CD4-positive, alpha-beta T cell (primary cell): ENCODE results near the gene KRTAP1-5. TPM values are rescaled to one million over a fixed set of nuclear protein-coding genes. Genes with fewer than 3 reads are reported as not detected.
"Not testable (repeated sequence)": the region's sequence is repeated elsewhere in the genome, so short reads cannot be mapped to it uniquely, and the experiment has no call there.

Experiments
- ATAC-seq: fragments of 200-7000 bp; cut with Tn5 transposase; one replicate; pipeline ENCODE4 v1.10.0; 2022; ENCODE audit warnings: mild to moderate bottlenecking; ENCODE audit not compliant: poor library complexity
- CTCF ChIA-PET: fragments of 350-600 bp; sonication (Branson Sonifier 250); formaldehyde crosslinking; loops from one replicate; lab custom pipeline; 2021; ENCODE audit warnings: antibody characterized with exemption, inconsistent platforms; lab: Charles Lee
- POLR2A ChIA-PET: fragments of 350-600 bp; sonication (Branson Sonifier 250); formaldehyde crosslinking; loops from one replicate; lab custom pipeline; 2021; ENCODE audit warnings: antibody characterized with exemption, inconsistent platforms; lab: Charles Lee
- DNase-seq, 14 experiments: peaks; one replicate each; pipeline ENCODE4 v3.0.0-alpha.2; 2013 to 2020; ENCODE audit warnings: mixed read lengths in 2 of 14
- H3K27ac ChIP-seq, 2 donors: one replicate each; pipeline versions ENCODE4 v1.5.1 to v1.7.0; 2013; ENCODE audit warnings: low read length in 2 of 2, low read depth in 1 of 2, mild to moderate bottlenecking in 1 of 2
- H3K27me3 ChIP-seq, 2 experiments: 1 replicate in 1 of 2; 2 replicates in 1 of 2; pipeline versions ENCODE4 v1.6.1 to v1.7.0; 2013; ENCODE audit warnings: low read length in 2 of 2, control low read depth in 1 of 2, mild to moderate bottlenecking in 1 of 2, moderate library complexity in 1 of 2; ENCODE audit not compliant: insufficient read depth in 2 of 2, control insufficient read depth in 1 of 2
- H3K36me3 ChIP-seq: one replicate; pipeline ENCODE4 v1.6.1; 2013; ENCODE audit warnings: low read length, control low read depth; ENCODE audit not compliant: insufficient read depth
- H3K4me1 ChIP-seq: one replicate; pipeline ENCODE4 v1.6.1; 2013; ENCODE audit warnings: low read length, control low read depth; ENCODE audit not compliant: insufficient read depth
- H3K4me3 ChIP-seq: one replicate; pipeline ENCODE4 v1.5.1; 2013; ENCODE audit warnings: mild to moderate bottlenecking, low read length, moderate library complexity
- H3K9me3 ChIP-seq, 2 experiments: 1 replicate in 1 of 2; 2 replicates in 1 of 2; pipeline versions ENCODE4 v1.6.1 to v1.7.0; 2013; ENCODE audit warnings: low read length in 2 of 2, mild to moderate bottlenecking in 2 of 2, control low read depth in 1 of 2, moderate library complexity in 1 of 2; ENCODE audit not compliant: control insufficient read depth in 1 of 2, insufficient read depth in 1 of 2
- H3K27ac Mint-ChIP-seq: one replicate; pipeline ENCODE4 v1.8.0; 2020; ENCODE audit warnings: mixed read lengths
- H3K27me3 Mint-ChIP-seq: one replicate; pipeline ENCODE4 v1.8.0; 2021; ENCODE audit warnings: mixed read lengths
- H3K36me3 Mint-ChIP-seq: one replicate; pipeline ENCODE4 v1.8.0; 2021; ENCODE audit warnings: low read depth, mixed read lengths
- H3K4me1 Mint-ChIP-seq: one replicate; pipeline ENCODE4 v1.8.0; 2021; ENCODE audit warnings: low read depth, mixed read lengths
- H3K4me3 Mint-ChIP-seq: one replicate; pipeline ENCODE4 v1.8.0; 2020; ENCODE audit warnings: mild to moderate bottlenecking, mixed read lengths
- H3K9me3 Mint-ChIP-seq: one replicate; pipeline ENCODE4 v1.8.0; 2020; ENCODE audit warnings: mixed read lengths
- intact Hi-C, 2 experiments: fragments of 100-400 bp; cut with DNase I in 1 of 2; cut with micrococcal nuclease in 1 of 2; formaldehyde crosslinking; loops; one replicate each; pipeline versions ENCODE4 v1.15.1 to v1.9.0; 2023 to 2025; cut with DNase I, micrococcal nuclease
- total RNA-seq, 174 experiments: library from RNA in 2 of 174; stranded (reverse) in 2 of 174; gene quantifications; one replicate each; pipeline ENCODE4 v1.2.3 and lab custom pipeline; 2021 to 2026
- TF ChIP-seq, protein P1 (sequence below): fragments of 200-600 bp; IDR thresholded peaks from one replicate; pipeline ENCODE4 v1.8.0; 2022; ENCODE audit warnings: antibody characterized with exemption, mild to moderate bottlenecking

KRTAP1-5 gene
- total RNA-seq, 2 experiments from 2014 or later = not detected

DNA sequence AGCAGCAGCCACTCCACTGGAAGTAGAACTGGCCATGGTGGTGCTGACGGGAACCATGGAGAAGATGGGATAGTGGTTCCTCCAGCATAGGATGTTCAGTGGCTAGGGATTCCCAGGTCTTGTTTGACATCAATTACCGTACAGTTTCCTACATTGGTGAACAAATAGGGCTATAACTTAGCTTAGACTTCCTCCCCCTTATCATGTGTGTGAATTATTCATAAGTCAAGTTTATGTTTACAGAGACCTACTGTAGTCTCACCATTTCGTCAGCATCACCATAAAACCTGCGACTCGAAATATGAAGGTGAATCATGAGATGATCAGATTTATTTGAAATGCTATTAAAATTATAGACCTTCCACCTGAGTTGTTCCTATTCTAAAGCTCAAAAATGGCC is 31.7 kb upstream of the KRTAP1-5 start:
- ChIA-PET POLR2A (no interaction called here), CTCF (no interaction called here)
- no peak overlapping the region for H3K4me3 Mint-ChIP-seq
- Histone ChIP-seq H3K36me3 (no peaks in the 10 kb centered on the region), H3K27ac (no peak overlapping the region), H3K4me1 (no peaks in the 10 kb centered on the region), H3K4me3 (no peak overlapping the region), H3K9me3 (no peaks in the 10 kb centered on the region), H3K27me3 (peaks cover 0 to 10% of the 10 kb centered on the region in 2 experiments)
- DNase-seq = no peak
- intact Hi-C loops = no loop called here
- no peaks in the 10 kb centered on the region for H3K4me1 Mint-ChIP-seq
- no peak overlapping the region for H3K27ac Mint-ChIP-seq
- no peak for ATAC-seq
- H3K36me3 Mint-ChIP-seq = no peaks in the 10 kb centered on the region
- peaks cover 72% of the 10 kb centered on the region for H3K27me3 Mint-ChIP-seq
- TF ChIP-seq, protein P1, sequence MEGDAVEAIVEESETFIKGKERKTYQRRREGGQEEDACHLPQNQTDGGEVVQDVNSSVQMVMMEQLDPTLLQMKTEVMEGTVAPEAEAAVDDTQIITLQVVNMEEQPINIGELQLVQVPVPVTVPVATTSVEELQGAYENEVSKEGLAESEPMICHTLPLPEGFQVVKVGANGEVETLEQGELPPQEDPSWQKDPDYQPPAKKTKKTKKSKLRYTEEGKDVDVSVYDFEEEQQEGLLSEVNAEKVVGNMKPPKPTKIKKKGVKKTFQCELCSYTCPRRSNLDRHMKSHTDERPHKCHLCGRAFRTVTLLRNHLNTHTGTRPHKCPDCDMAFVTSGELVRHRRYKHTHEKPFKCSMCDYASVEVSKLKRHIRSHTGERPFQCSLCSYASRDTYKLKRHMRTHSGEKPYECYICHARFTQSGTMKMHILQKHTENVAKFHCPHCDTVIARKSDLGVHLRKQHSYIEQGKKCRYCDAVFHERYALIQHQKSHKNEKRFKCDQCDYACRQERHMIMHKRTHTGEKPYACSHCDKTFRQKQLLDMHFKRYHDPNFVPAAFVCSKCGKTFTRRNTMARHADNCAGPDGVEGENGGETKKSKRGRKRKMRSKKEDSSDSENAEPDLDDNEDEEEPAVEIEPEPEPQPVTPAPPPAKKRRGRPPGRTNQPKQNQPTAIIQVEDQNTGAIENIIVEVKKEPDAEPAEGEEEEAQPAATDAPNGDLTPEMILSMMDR = no peak
- peaks cover 7% of the 10 kb centered on the region for H3K9me3 Mint-ChIP-seq

- TF ChIP-seq, protein P1 = no peak
- H3K27me3 Mint-ChIP-seq = peaks cover 62% of the 10 kb centered on the region
- ATAC-seq = no peak
- no peak overlapping the region for H3K27ac ChIP-seq
- H3K27ac Mint-ChIP-seq = no peak overlapping the region
- intact Hi-C loops = no loop called here
- CTCF ChIA-PET = no interaction called here
- POLR2A ChIA-PET = no interaction called here
- H3K4me3 ChIP-seq = no peak overlapping the region
- no peaks in the 10 kb centered on the region for H3K4me1 ChIP-seq
- H3K9me3 Mint-ChIP-seq = peaks cover 7% of the 10 kb centered on the region
- no peaks in the 10 kb centered on the region for H3K36me3 ChIP-seq
- H3K27me3 ChIP-seq = peaks cover 0 to 10% of the 10 kb centered on the region in 2 experiments
- no peaks in the 10 kb centered on the region for H3K36me3 Mint-ChIP-seq
- no peak overlapping the region for H3K4me3 Mint-ChIP-seq
- no peak for DNase-seq
- H3K4me1 Mint-ChIP-seq = no peaks in the 10 kb centered on the region
- H3K9me3 ChIP-seq = no peaks in the 10 kb centered on the region
Measured at GRCh38 chr17:41057547-41057946, 30.5 kb upstream of the KRTAP1-5 start.

DNA sequence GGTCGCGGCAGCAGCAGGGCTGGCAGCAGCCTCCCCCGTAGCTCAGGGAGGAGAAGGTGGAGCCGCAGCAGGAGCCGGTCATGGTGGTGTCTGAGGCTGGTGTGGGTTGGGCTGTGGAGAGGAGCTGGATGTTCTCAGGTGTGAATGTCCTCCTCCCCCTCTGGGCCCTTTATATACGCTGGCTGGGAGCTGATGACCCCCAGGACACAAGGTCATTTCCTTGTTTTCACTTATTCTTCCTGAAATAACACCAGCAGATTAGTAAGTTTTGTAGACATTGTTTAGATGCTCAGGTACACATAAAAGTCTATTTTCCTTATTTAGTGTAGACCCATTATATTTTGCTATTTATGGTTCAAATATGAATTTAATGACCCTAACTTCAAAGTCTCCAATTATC is 28.1 kb upstream of the KRTAP1-5 start, which contains the start of gene KRTAP2-2:
Gene KRTAP2-2 (minus strand): TSS at position 101 of the 400 bp plus-strand sequence. CDS start 19 bp downstream, at position 82.
- H3K4me1 Mint-ChIP-seq, CTCF ChIA-PET, ATAC-seq, H3K27me3 ChIP-seq, H3K4me3 ChIP-seq, DNase-seq, H3K36me3 Mint-ChIP-seq, H3K27ac ChIP-seq, H3K9me3 ChIP-seq, H3K36me3 ChIP-seq, H3K4me1 ChIP-seq, H3K27ac Mint-ChIP-seq, H3K9me3 Mint-ChIP-seq, POLR2A ChIA-PET, H3K4me3 Mint-ChIP-seq: not testable (repeated sequence)
- H3K27me3 Mint-ChIP-seq = peaks cover 46% of the 10 kb centered on the region
- intact Hi-C loops = loop anchor here in 1 of 2 experiments (1.0 kb wide), 1 partner anchor 40 kb away; no protein-coding TSS in a partner anchor

DNA sequence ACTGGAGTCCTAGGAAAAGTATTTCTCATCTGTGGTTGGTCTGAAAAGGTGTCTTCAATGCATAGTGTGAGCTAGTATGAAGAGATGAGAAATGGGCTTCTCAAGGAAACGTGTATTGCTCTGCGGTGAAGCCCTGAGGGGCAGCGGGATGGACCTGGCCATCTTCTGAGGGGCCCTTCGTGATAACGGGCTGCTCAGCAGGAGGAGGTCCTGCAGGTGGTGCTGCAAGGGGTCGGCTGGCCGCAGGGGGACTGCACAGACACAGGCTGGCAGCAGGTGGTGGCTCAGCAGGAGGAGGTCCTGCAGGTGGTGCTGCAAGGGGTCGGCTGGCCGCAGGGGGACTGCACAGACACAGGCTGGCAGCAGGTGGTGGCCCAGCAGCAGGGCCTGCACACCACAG is 27.5 kb upstream of the KRTAP1-5 start:
- H3K4me3 Mint-ChIP-seq, H3K36me3 Mint-ChIP-seq, H3K9me3 Mint-ChIP-seq, intact Hi-C loops, ATAC-seq, H3K4me1 ChIP-seq, DNase-seq, CTCF ChIA-PET, H3K4me1 Mint-ChIP-seq, H3K9me3 ChIP-seq, H3K4me3 ChIP-seq, H3K36me3 ChIP-seq, H3K27ac Mint-ChIP-seq, H3K27me3 ChIP-seq, H3K27ac ChIP-seq, POLR2A ChIA-PET: not testable (repeated sequence)
- H3K27me3 Mint-ChIP-seq = peaks cover 42% of the 10 kb centered on the region
